ENCODE measurements around the gene RACK1. TPM values are rescaled to one million over a fixed set of nuclear protein-coding genes. Genes with fewer than 3 reads are reported as not detected.

RACK1 gene
- total and polyA plus RNA-seq, 2 of the 13 experiments (the other 11 are each of a cell fraction or from before 2014, with no cell fraction given) = 2,514 to 6,141 TPM

- TF ChIP-seq MEF2D (CRISPR knock-in tag; IDR thresholded peaks at IDR 0.05) = 0 out of 2 replicates have a peak, but pooled peaks have one; percentile 65
- TF ChIP-seq ZSCAN29 (CRISPR knock-in tag; conservative IDR thresholded peaks at IDR 0.05) = peak; percentile 60; the same call in 1 of the 2 replicates
- TF ChIP-seq, protein P1, sequence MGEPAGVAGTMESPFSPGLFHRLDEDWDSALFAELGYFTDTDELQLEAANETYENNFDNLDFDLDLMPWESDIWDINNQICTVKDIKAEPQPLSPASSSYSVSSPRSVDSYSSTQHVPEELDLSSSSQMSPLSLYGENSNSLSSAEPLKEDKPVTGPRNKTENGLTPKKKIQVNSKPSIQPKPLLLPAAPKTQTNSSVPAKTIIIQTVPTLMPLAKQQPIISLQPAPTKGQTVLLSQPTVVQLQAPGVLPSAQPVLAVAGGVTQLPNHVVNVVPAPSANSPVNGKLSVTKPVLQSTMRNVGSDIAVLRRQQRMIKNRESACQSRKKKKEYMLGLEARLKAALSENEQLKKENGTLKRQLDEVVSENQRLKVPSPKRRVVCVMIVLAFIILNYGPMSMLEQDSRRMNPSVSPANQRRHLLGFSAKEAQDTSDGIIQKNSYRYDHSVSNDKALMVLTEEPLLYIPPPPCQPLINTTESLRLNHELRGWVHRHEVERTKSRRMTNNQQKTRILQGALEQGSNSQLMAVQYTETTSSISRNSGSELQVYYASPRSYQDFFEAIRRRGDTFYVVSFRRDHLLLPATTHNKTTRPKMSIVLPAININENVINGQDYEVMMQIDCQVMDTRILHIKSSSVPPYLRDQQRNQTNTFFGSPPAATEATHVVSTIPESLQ (CRISPR knock-in tag; conservative IDR thresholded peaks at IDR 0.05) = no peak
- no peak for TF ChIP-seq SMAD9 (CRISPR knock-in tag; IDR thresholded peaks at IDR 0.05)
- 0 out of 2 replicates have a peak, but pooled peaks have one; percentile 10 for TF ChIP-seq HDAC1 (CRISPR knock-in tag; IDR thresholded peaks at IDR 0.05)
- no peak for TF ChIP-seq MBD4 (IDR thresholded peaks at IDR 0.05; ENCODE audit: borderline replicate concordance, low read length)
- 0 out of 2 replicates have a peak, but pooled peaks have one; percentile 26 for TF ChIP-seq KDM3A (CRISPR knock-in tag; IDR thresholded peaks at IDR 0.05; ENCODE audit: low read depth)
- no peak for TF ChIP-seq HNRNPK (IDR thresholded peaks at IDR 0.05; ENCODE audit: low read depth, low read length, poor library complexity, severe bottlenecking)
- TF ChIP-seq, protein P2, sequence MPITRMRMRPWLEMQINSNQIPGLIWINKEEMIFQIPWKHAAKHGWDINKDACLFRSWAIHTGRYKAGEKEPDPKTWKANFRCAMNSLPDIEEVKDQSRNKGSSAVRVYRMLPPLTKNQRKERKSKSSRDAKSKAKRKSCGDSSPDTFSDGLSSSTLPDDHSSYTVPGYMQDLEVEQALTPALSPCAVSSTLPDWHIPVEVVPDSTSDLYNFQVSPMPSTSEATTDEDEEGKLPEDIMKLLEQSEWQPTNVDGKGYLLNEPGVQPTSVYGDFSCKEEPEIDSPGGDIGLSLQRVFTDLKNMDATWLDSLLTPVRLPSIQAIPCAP (CRISPR knock-in tag; IDR thresholded peaks at IDR 0.05; ENCODE audit: low read depth) = no peak
- TF ChIP-seq SALL2 (CRISPR knock-in tag; IDR thresholded peaks at IDR 0.05) = peak; percentile 65; the same call in 1 of the 2 replicates
- no peak; the same call in 1 of the 2 replicates for TF ChIP-seq TFAP4 (IDR thresholded peaks at IDR 0.05; ENCODE audit: borderline replicate concordance, low read depth)
- 0 out of 2 replicates have a peak, but pooled peaks have one; percentile 38 for TF ChIP-seq ZNF441 (CRISPR knock-in tag; IDR thresholded peaks at IDR 0.05; ENCODE audit: borderline replicate concordance)
- no peak for TF ChIP-seq CERS6 (CRISPR knock-in tag; IDR thresholded peaks at IDR 0.05)
- 0 out of 2 replicates have a peak, but pooled peaks have one; percentile 45 for TF ChIP-seq ZSCAN21 (CRISPR knock-in tag; IDR thresholded peaks at IDR 0.05; ENCODE audit: borderline replicate concordance)
- no peak for TF ChIP-seq ZNF660 (CRISPR knock-in tag; IDR thresholded peaks at IDR 0.05; ENCODE audit: borderline replicate concordance, low read depth)
- TF ChIP-seq EED (CRISPR knock-in tag; IDR thresholded peaks at IDR 0.05) = no peak
- TF ChIP-seq SOX13 (IDR thresholded peaks at IDR 0.05) = peak; percentile 50; the same call in 1 of the 2 replicates
- no peak; a peak in 1 of 4 replicates for TF ChIP-seq SOX13 (CRISPR knock-in tag; conservative IDR thresholded peaks at IDR 0.05 in 1 of 2, IDR thresholded peaks at IDR 0.05 in 1 of 2)
- TF ChIP-seq NFE2L1 (CRISPR knock-in tag; IDR thresholded peaks at IDR 0.05; ENCODE audit: borderline replicate concordance) = no peak
- TF ChIP-seq, protein P3, sequence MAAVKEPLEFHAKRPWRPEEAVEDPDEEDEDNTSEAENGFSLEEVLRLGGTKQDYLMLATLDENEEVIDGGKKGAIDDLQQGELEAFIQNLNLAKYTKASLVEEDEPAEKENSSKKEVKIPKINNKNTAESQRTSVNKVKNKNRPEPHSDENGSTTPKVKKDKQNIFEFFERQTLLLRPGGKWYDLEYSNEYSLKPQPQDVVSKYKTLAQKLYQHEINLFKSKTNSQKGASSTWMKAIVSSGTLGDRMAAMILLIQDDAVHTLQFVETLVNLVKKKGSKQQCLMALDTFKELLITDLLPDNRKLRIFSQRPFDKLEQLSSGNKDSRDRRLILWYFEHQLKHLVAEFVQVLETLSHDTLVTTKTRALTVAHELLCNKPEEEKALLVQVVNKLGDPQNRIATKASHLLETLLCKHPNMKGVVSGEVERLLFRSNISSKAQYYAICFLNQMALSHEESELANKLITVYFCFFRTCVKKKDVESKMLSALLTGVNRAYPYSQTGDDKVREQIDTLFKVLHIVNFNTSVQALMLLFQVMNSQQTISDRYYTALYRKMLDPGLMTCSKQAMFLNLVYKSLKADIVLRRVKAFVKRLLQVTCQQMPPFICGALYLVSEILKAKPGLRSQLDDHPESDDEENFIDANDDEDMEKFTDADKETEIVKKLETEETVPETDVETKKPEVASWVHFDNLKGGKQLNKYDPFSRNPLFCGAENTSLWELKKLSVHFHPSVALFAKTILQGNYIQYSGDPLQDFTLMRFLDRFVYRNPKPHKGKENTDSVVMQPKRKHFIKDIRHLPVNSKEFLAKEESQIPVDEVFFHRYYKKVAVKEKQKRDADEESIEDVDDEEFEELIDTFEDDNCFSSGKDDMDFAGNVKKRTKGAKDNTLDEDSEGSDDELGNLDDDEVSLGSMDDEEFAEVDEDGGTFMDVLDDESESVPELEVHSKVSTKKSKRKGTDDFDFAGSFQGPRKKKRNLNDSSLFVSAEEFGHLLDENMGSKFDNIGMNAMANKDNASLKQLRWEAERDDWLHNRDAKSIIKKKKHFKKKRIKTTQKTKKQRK (IDR thresholded peaks at IDR 0.05; ENCODE audit: low read length) = no peak
Observed at GRCh38 chr5:181187500-181188213, 56.0 kb downstream of the RACK1 start (continued).

All from HepG2 (cell line).